Measurements from ENCODE around the gene RPL21. TPM values are rescaled to one million over a fixed set of nuclear protein-coding genes. Genes with fewer than 3 reads are reported as not detected.
A peak's percentile ranks its signal among the peaks of the same experiment; 100 is the strongest.
"Not testable (repeated sequence)": the region's sequence is repeated elsewhere in the genome, so short reads cannot be mapped to it uniquely, and the experiment has no call there.

RPL21 gene
- 2,116 and 2,164 TPM in 2 replicates for total RNA-seq (2014; rRNA removed; shearing (Covaris generic))

DNA sequence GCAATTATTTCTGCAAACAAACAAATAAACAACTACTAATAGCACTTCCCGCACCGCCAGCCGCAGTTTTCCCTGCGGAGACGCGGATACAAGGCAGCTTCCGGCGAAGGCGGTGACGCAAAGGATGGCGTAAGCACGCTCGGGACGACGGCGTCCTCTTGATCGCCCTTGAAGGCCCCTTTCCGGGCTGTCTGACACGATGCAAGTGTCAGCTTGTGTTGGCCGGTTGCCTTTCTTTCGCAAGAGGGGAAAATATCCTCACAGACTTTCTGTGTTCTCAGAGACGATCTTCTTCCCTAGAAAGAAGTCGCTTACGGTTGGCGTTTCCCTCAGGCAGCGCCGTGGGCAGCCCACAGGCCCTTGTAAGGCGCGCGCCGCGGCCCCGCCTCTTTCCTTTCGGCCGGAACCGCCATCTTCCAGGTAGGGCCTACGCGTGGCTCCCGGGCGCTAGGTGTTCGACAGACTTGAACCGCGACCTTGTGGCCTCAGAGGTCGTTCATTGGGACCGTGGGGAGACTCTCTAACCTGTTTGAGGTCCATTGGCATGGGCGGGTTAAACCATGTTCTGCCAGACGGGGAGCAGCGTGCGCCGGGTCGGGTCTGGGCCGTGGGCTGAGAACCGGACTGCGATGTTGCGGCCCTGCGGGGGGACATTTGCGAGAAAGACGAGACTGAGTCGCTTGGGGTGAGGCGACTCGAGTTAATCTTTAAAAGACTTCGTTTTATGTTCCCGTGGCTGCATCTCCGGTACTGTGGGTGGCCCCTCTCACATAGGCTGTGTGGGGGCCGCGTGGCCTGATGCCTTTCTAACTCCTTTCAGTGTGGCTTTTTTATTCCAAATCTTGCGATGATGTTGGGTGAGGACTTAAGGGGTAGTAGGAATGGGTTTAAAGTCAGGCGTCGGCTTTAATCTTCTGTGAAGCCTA lies at the start of gene RPL21:
Gene RPL21, plus strand, starts transcription at position 393 of the 926 bp plus-strand sequence. CDS start 2,219 bp downstream, outside the sequence.
- H3K4me1 ChIP-seq, result peaks cover 8% of the 10 kb centered on the region
- H3K27ac ChIP-seq, result peak within 1 kb of the TSS; percentile 99
- H3K36me3 ChIP-seq, result peaks cover 47% of the 10 kb centered on the region
- H3K27me3 ChIP-seq, result no peaks in the 10 kb centered on the region
- peak within 1 kb of the TSS; percentile 96 for H3K4me3 ChIP-seq
- no peaks in the 10 kb centered on the region for H3K9me3 ChIP-seq (replicated peaks)
- DNase-seq, result peak; percentile 95 to 98

DNA sequence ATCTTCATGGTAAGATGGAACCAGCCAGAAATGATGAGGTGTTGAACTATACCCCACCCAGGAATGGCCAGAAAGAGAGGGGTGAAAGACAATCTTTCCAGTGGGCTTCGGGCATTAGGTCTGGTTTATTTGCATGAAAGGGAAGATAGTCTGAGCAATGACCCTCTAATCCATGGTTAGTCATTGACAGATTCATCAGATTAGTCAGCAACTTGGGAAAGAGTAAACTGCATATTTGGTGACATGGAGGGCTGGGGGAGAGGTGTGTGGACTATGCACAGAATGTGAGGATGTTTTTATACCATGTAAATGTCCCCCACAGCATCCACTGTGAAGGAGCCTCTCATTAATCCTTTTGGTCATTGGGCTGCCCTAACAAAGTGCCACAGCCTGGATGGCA lies 49.7 kb upstream of the RPL21 start:
- Histone ChIP-seq H3K4me3 (no peak overlapping the region), H3K9me3 (replicated peaks) (no peaks in the 10 kb centered on the region), H3K36me3 (no peaks in the 10 kb centered on the region), H3K4me1 (no peaks in the 10 kb centered on the region), H3K27ac (no peak overlapping the region), H3K27me3 (no peaks in the 10 kb centered on the region)
- no peak for DNase-seq

DNA sequence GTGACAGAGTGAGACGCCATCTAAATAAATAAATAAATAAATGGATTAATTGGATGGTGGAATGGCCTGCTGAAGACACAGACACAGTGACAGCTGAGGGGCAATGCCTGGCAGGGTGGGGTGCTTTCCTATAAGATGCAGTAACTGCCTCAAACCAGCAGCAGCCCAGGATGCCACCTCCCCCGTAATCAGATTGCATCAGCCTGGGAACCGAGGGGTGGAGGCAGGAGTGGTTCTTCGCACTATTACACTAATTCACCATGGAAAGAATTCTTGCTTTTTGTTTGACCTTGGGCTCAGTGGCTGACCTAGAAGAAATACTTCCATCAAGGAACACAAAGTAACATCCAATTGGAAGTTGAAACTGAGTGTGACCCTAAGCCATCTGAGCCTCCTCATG lies 48.2 kb upstream of the RPL21 start:
- Histone ChIP-seq H3K4me3 (no peak overlapping the region), H3K36me3 (no peaks in the 10 kb centered on the region), H3K4me1 (no peaks in the 10 kb centered on the region), H3K27ac (no peak overlapping the region), H3K9me3 (replicated peaks) (no peaks in the 10 kb centered on the region), H3K27me3 (no peaks in the 10 kb centered on the region)
- DNase-seq, result peak in 1 of 2 experiments; percentile 13

DNA sequence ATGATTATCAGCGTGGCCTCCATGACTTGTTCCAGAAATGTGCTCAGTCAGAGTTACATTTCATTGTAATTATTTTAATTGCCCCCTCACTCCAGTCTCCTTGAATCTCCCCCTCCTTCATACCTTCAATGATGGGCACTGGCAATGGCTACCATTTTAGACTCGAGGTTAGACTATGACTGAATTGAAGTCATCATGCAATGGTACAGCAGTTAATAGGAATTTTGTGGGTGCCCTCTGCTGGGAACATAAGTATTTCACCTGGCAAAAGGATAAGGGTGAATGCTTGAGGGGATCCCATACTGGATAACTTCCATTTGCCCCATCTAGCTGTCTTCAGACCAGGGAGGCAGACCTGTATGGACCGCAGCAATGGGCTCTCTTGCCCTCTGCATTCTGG lies 47.5 kb upstream of the RPL21 start:
- H3K27ac ChIP-seq, result no peak overlapping the region
- H3K4me3 ChIP-seq, result no peak overlapping the region
- DNase-seq, result peak in 1 of 2 experiments; percentile 31
- H3K9me3 ChIP-seq (replicated peaks), result no peaks in the 10 kb centered on the region
- no peaks in the 10 kb centered on the region for H3K4me1 ChIP-seq
- no peaks in the 10 kb centered on the region for H3K27me3 ChIP-seq
- no peaks in the 10 kb centered on the region for H3K36me3 ChIP-seq

DNA sequence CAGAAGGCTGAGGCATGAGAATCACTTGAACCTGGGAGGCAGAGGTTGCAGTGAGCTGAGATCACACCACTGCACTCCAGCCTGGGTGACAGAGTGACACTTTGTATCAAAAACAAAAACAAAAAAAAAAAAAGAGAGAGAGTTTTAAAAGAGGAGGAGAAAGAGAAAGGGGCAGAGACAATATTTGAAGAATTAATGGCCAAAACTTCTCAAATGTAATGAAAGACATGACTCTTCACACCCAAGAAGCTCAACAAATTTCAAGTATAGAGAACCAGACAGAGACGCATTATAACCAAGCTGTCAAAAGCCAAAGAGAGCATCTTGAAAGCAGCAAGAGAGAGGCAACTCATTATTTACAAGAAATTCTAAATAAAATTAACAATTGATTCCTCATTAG lies 42.8 kb upstream of the RPL21 start:
- no peak overlapping the region for H3K27ac ChIP-seq
- H3K4me3 ChIP-seq, result no peak overlapping the region
- no peak for DNase-seq
- no peaks in the 10 kb centered on the region for H3K27me3 ChIP-seq
- H3K36me3 ChIP-seq, result no peaks in the 10 kb centered on the region
- no peaks in the 10 kb centered on the region for H3K9me3 ChIP-seq (replicated peaks)
- H3K4me1 ChIP-seq, result no peaks in the 10 kb centered on the region

DNA sequence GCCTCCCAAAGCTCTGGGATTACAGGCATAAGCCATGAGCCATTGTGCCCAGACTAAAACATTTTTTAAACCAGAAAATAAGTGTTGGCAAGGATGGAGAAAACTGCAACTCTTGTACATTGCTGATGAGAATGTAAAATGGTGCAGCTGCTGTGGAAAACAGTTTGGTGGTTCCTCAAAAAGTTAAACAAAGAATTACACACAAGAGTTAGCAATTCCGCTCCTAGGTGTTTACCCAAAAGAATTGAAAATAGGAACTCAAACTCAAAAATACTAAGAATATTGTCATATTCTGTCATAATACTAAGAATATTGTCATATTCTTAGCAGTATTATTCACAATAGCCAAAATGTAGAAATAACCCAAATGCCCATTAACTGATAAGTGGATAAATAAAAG lies 40.1 kb upstream of the RPL21 start:
- DNase-seq, result no peak
- no peaks in the 10 kb centered on the region for H3K4me1 ChIP-seq
- H3K36me3 ChIP-seq, result no peaks in the 10 kb centered on the region
- no peak overlapping the region for H3K4me3 ChIP-seq
- no peaks in the 10 kb centered on the region for H3K9me3 ChIP-seq (replicated peaks)
- H3K27me3 ChIP-seq, result no peaks in the 10 kb centered on the region
- H3K27ac ChIP-seq, result no peak overlapping the region

DNA sequence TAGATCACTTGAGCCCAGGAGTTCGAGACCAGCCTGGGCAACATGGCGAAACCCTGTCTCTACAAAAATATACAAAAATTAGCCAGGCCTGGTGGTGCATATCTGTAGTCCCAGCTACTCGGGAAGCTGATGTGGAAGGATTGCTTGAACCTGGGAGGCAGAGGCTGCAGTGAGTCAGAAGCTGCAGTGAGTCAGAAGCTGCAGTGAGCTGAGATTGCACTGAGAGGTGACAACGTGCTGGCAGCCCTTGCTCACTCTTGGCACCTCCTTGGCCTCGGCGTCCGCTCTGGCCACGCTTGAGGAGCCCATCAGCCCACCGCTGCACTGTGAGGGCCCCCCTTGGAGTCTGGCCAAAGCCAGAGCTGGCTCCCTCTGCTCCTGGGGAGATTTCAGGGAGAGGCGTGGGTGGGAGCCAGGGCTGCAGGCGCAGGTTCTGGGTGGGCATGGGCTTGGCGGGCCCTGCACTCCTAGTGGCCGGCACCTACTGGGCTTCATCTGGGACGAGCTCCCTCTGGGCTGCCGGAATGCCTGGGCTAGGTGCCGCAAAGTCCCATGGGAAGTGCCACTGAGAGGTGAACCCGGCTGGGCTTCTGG lies 39.5 kb upstream of the RPL21 start:
- no peak overlapping the region for H3K4me3 ChIP-seq
- no peaks in the 10 kb centered on the region for H3K36me3 ChIP-seq
- no peaks in the 10 kb centered on the region for H3K4me1 ChIP-seq
- H3K9me3 ChIP-seq (replicated peaks), result no peaks in the 10 kb centered on the region
- no peaks in the 10 kb centered on the region for H3K27me3 ChIP-seq
- no peak overlapping the region for H3K27ac ChIP-seq
- no peak for DNase-seq

DNA sequence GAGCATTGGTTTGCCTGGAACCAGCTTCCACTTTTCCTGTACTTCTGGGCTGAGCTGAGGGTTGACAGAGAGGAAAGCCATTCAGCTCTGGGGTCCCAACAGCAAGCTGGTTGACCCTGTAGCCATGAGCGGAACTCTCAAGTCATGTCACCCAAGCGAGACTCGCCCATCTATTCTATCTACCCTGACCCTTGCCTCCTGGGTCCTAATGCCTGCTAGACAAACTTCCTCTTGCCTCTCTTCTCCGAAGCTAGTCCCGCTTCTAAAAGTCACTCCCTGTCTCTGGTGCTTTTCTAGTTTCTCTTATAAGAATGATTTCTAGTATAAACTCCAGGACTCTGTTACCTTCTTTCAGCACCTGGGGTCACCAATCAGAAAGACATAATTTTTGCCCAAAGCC lies 38.0 kb upstream of the RPL21 start:
- DNase-seq; H3K4me1 ChIP-seq; H3K4me3 ChIP-seq; H3K9me3 ChIP-seq (replicated peaks); H3K27me3 ChIP-seq; H3K36me3 ChIP-seq; H3K27ac ChIP-seq: not testable (repeated sequence)

DNA sequence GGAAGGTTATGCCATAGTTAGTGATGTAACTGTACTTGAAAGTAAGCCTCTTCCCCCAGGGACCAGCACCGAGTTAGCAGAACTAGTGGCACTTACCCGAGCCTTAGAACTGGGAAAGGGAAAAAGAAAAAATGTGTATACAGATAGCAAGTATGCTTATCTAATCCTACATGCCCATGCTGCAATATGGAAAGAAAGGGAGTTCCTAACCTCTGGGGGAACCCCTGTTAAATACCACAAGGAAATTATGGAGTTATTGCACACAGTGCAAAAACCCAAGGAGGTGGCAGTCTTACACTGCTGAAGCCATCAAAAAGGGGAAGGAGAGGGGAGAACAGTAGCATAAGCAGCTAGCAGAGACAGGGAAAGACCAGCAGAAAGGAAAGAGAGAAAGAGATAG lies 33.6 kb upstream of the RPL21 start:
- H3K4me3 ChIP-seq; H3K27me3 ChIP-seq; DNase-seq; H3K9me3 ChIP-seq (replicated peaks); H3K4me1 ChIP-seq; H3K27ac ChIP-seq; H3K36me3 ChIP-seq: not testable (repeated sequence)

DNA sequence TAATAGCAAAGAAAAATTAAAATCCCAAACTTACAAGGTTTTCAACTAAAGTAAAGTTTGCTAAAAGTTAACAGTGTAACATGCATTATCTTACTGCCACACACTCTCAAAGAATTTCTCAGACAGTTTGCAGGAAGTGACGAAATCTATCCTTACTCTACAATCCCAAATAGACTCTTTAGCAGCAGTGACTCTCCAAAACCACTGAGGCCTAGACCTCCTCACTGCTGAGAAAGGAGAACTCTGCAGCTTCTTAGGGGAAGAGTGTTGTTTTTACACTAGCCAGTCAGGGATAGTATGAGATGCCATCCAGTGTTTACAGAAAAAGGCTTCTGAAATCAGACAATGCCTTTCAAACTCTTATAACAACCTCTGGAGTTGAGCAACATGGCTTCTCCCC lies 32.5 kb upstream of the RPL21 start:
- not testable (repeated sequence) for H3K27me3 ChIP-seq, H3K4me3 ChIP-seq

DNA sequence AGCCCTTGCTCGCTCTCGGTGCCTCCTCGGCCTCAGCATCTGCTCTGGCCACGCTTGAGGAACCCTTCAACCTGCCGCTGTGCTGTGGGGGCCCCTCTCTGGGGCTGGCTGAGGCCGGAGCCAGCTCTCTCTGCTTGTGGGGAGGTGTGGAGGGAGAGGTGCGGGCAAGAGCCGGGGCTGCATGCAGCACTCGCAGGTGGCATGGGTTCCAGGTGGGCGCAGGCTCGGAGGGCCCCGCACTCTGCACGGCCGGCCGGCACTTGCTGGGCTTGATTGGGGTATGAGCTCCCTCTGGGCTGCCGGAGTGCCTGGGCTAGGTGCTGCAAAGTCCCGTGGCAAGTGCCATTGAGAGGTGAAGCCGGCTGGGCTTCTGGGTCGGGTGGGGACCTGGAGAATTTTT lies 31.7 kb upstream of the RPL21 start:
- H3K4me1 ChIP-seq, result no peaks in the 10 kb centered on the region
- H3K36me3 ChIP-seq, result no peaks in the 10 kb centered on the region
- no peak overlapping the region for H3K4me3 ChIP-seq
- H3K9me3 ChIP-seq (replicated peaks), result peaks cover 8% of the 10 kb centered on the region; the same call in 1 of the 2 replicates
- no peaks in the 10 kb centered on the region for H3K27me3 ChIP-seq
- no peak for DNase-seq
- no peak overlapping the region for H3K27ac ChIP-seq

More for the DNA sequence above, 32.5 kb upstream of the RPL21 start:
- not testable (repeated sequence) for H3K27ac ChIP-seq; H3K4me1 ChIP-seq; DNase-seq; H3K9me3 ChIP-seq (replicated peaks); H3K36me3 ChIP-seq

DNA sequence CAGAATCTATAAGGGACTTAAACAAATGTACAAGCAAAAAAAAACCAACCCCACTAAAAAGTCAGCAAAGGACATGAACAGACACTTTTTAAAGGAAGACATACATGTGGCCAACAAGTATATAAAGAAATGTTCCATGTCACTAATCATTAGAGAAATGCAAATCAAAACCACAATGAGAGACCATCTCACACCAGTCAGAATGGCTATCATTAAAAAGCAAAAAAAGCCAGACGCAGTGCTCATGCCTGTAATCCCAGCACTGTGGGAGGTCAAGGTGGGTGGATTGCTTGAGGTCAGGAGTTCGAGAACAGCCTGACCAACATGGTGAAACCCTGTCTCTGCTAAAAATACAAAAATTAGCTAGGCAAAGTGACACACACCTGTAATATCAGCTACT lies 29.3 kb upstream of the RPL21 start:
- H3K27me3 ChIP-seq; H3K4me1 ChIP-seq; H3K27ac ChIP-seq; H3K36me3 ChIP-seq; DNase-seq; H3K9me3 ChIP-seq (replicated peaks); H3K4me3 ChIP-seq: not testable (repeated sequence)

DNA sequence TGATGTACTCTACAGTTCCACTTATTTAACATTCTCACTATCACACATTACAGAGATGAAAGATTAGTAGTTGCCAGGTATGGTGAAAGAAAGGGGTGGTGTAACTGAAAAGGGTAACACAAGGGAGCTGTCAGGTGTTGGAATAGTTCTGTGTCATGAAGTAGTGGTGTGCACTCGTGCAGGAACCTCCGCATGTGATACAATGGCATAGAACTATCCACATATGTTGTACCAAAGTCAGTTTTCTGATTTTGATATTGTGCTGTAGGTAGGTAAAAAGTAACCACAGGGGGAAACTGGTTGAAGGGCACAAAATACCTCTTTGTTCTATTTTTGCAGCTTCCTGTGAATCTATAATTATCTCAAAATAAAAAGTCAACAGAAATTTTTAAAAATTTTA lies 24.4 kb upstream of the RPL21 start:
- H3K9me3 ChIP-seq (replicated peaks), result 0 out of 2 replicates have a peak, but pooled peaks cover 4% of the 10 kb centered on the region
- no peaks in the 10 kb centered on the region for H3K4me1 ChIP-seq
- no peak for DNase-seq
- no peaks in the 10 kb centered on the region for H3K36me3 ChIP-seq
- no peak overlapping the region for H3K27ac ChIP-seq
- H3K27me3 ChIP-seq, result peaks cover 2% of the 10 kb centered on the region; the same call in 1 of the 2 replicates
- H3K4me3 ChIP-seq, result no peak overlapping the region

DNA sequence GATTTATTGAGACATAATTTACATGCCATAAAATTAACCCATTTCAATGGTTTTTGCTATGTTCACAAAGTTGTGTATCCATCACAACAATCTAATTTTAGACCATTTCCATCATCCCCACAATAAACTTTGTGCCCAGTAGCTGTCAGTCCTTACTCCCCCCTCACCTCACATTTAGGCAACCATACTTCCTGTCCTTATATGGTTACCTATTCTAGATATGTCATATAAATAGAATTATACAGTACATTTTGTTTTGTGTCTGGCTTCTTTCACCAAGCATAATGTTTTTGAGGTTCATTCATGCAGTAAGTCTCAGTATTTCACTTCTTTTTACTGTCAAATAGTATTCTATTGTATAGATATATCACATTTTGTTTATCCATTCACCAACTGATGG lies 23.2 kb upstream of the RPL21 start:
- Histone ChIP-seq H3K4me3 (no peak overlapping the region), H3K27ac (no peak overlapping the region), H3K27me3 (peaks cover 2% of the 10 kb centered on the region; the same call in 1 of the 2 replicates), H3K4me1 (no peaks in the 10 kb centered on the region), H3K36me3 (no peaks in the 10 kb centered on the region), H3K9me3 (replicated peaks) (0 out of 2 replicates have a peak, but pooled peaks cover 4% of the 10 kb centered on the region)
- no peak for DNase-seq

DNA sequence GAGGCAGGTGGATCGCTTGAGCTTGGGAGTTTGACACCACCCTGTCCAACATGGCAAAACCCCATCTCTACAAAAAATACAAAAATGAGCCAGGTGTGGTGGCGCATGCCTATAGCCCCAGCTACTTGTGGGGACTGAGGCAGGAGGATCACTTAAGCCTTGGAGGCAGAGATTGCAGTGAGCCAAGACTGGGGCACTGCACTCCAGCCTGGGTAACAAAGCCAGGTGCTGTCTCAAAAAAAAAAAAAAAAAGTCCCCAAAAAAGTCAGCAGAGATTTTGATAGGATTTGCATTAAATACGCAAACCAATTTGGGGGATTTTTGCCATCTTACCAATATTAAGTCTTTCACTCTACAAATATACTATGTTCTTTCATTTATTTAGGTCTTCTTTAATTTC lies 21.7 kb upstream of the RPL21 start:
- Histone ChIP-seq H3K9me3 (replicated peaks) (0 out of 2 replicates have a peak, but pooled peaks cover 4% of the 10 kb centered on the region), H3K4me1 (no peaks in the 10 kb centered on the region), H3K36me3 (no peaks in the 10 kb centered on the region), H3K4me3 (no peak overlapping the region), H3K27ac (no peak overlapping the region), H3K27me3 (peaks cover 2% of the 10 kb centered on the region; the same call in 1 of the 2 replicates)
- no peak for DNase-seq
